Karpas-422 (cell line): Measurements from ENCODE around the gene XYLT1. TPM values are rescaled to one million over a fixed set of nuclear protein-coding genes. Genes with fewer than 3 reads are reported as not detected.
A peak's percentile ranks its signal among the peaks of the same experiment; 100 is the strongest.

Source experiments
- DNase-seq: peaks from one replicate; pipeline ENCODE4 v3.0.0-alpha.2; 2015
- H2AFZ ChIP-seq: fragments of 200-600 bp; sonication (generic); 2 replicates; pipeline ENCODE4 v1.6.1; 2014; ENCODE audit warnings: antibody characterized with exemption, low read length, mixed read lengths
- H3K27ac ChIP-seq: fragments of 200-600 bp; sonication (generic); 2 replicates; pipeline ENCODE4 v1.5.1; 2014; ENCODE audit warnings: mild to moderate bottlenecking, low read length, moderate library complexity
- H3K27me3 ChIP-seq: fragments of 200-600 bp; sonication (generic); 2 replicates; pipeline ENCODE4 v1.6.1; 2014; ENCODE audit warnings: low read length, mixed read lengths
- H3K36me3 ChIP-seq: fragments of 200-600 bp; sonication (generic); 2 replicates; pipeline ENCODE4 v1.6.1; 2014; ENCODE audit warnings: low read length, mixed read lengths; ENCODE audit not compliant: insufficient read depth
- H3K4me1 ChIP-seq: fragments of 200-600 bp; sonication (generic); 2 replicates; pipeline ENCODE4 v1.6.1; 2014; ENCODE audit warnings: mild to moderate bottlenecking, low read length, mixed read lengths
- H3K4me2 ChIP-seq: fragments of 200-600 bp; sonication (generic); 2 replicates; pipeline ENCODE4 v1.6.1; 2014; ENCODE audit warnings: low read length, low read depth, mild to moderate bottlenecking; ENCODE audit not compliant: poor library complexity, severe bottlenecking
- H3K4me3 ChIP-seq: fragments of 200-600 bp; sonication (generic); 2 replicates; pipeline ENCODE4 v1.5.1; 2014; ENCODE audit warnings: mild to moderate bottlenecking, antibody characterized with exemption, low read length, mixed read lengths
- H3K79me2 ChIP-seq: fragments of 200-600 bp; sonication (generic); 2 replicates; pipeline ENCODE4 v1.6.1; 2014; ENCODE audit warnings: mild to moderate bottlenecking, low read length, mixed read lengths
- H3K9ac ChIP-seq: fragments of 200-600 bp; sonication (generic); 2 replicates; pipeline ENCODE4 v1.6.0; 2014; ENCODE audit warnings: low read length
- H3K9me2 ChIP-seq: fragments of 200-600 bp; sonication (generic), shearing (Covaris generic); replicated peaks from 2 replicates; pipeline ENCODE4 v1.6.0; 2014; ENCODE audit warnings: mild to moderate bottlenecking, low read length, moderate library complexity; ENCODE audit not compliant: insufficient read depth
- H3K9me3 ChIP-seq: fragments of 300-700, 200-600 bp; sonication (generic); 2 replicates; pipeline ENCODE4 v1.6.1; 2014; ENCODE audit warnings: low read length, mixed read lengths
- H4K20me1 ChIP-seq: fragments of 200-600 bp; sonication (generic); 2 replicates; pipeline ENCODE4 v1.6.1; 2014; ENCODE audit warnings: mild to moderate bottlenecking, antibody characterized with exemption, low read length, low read depth; ENCODE audit not compliant: insufficient read depth
- total RNA-seq: library from RNA; depleted of rRNA; stranded (reverse); fragments of >200 nt; shearing (Covaris generic); gene quantifications from 2 replicates; pipeline ENCODE4 v1.2.3, GENCODE V29; 2014; ENCODE audit warnings: low replicate concordance

The XYLT1 gene
- total RNA-seq, 1 experiment from 2014 or later: 11.8 TPM

- no peak overlapping the region for H3K4me3 ChIP-seq
- no peak overlapping the region for H3K9ac ChIP-seq
- H4K20me1 ChIP-seq: 0 out of 2 replicates have a peak, but pooled peaks cover 3% of the 10 kb centered on the region
- H3K4me1 ChIP-seq: no peaks in the 10 kb centered on the region
- no peaks in the 10 kb centered on the region for H3K79me2 ChIP-seq
- no peaks in the 10 kb centered on the region for H3K9me3 ChIP-seq
- DNase-seq: no peak
- H3K9me2 ChIP-seq: no peaks in the 10 kb centered on the region
- no peak overlapping the region for H2AFZ ChIP-seq
- H3K4me2 ChIP-seq: no peak overlapping the region
- no peaks in the 10 kb centered on the region for H3K36me3 ChIP-seq
- no peak overlapping the region for H3K27ac ChIP-seq
- no peaks in the 10 kb centered on the region for H3K27me3 ChIP-seq
Measured at GRCh38 chr16:17076818-17077498, 393.8 kb downstream of the XYLT1 start.

- no peak overlapping the region for H3K27ac ChIP-seq
- H4K20me1 ChIP-seq: no peaks in the 10 kb centered on the region
- H3K9ac ChIP-seq: no peak overlapping the region
- no peak for DNase-seq
- no peaks in the 10 kb centered on the region for H3K9me2 ChIP-seq
- H3K79me2 ChIP-seq: no peaks in the 10 kb centered on the region
- H3K4me3 ChIP-seq: no peak overlapping the region
- H3K4me2 ChIP-seq: no peak overlapping the region
- no peaks in the 10 kb centered on the region for H3K36me3 ChIP-seq
- peaks cover under 1% of the 10 kb centered on the region for H3K4me1 ChIP-seq
- H3K9me3 ChIP-seq: no peaks in the 10 kb centered on the region
- H3K27me3 ChIP-seq: no peaks in the 10 kb centered on the region
- no peak overlapping the region for H2AFZ ChIP-seq
Measured at GRCh38 chr16:17076092-17076754, 394.5 kb downstream of the XYLT1 start.

- Histone ChIP-seq H3K9ac (no peak overlapping the region), H3K79me2 (no peaks in the 10 kb centered on the region), H3K4me1 (peaks cover 19% of the 10 kb centered on the region), H3K27me3 (no peaks in the 10 kb centered on the region), H3K9me2 (no peaks in the 10 kb centered on the region), H3K27ac (no peak overlapping the region), H3K9me3 (no peaks in the 10 kb centered on the region), H3K4me2 (no peak overlapping the region), H3K36me3 (no peaks in the 10 kb centered on the region), H3K4me3 (no peak overlapping the region), H2AFZ (no peak overlapping the region), H4K20me1 (no peaks in the 10 kb centered on the region)
- DNase-seq: no peak
Measured at GRCh38 chr16:17072104-17072503, 398.7 kb downstream of the XYLT1 start.

- Histone ChIP-seq H3K36me3 (no peaks in the 10 kb centered on the region), H2AFZ (0 out of 2 replicates have a peak overlapping the region, but pooled peaks have one; percentile 54), H4K20me1 (no peaks in the 10 kb centered on the region), H3K27ac (peak overlapping the region; percentile 51), H3K79me2 (no peaks in the 10 kb centered on the region), H3K4me1 (peaks cover 19% of the 10 kb centered on the region), H3K4me3 (peak overlapping the region; percentile 64), H3K4me2 (peak overlapping the region; percentile 92), H3K9ac (peak overlapping the region; percentile 50; the same call in 1 of the 2 replicates), H3K27me3 (no peaks in the 10 kb centered on the region), H3K9me3 (no peaks in the 10 kb centered on the region), H3K9me2 (no peaks in the 10 kb centered on the region)
- peak; percentile 94 for DNase-seq
Measured at GRCh38 chr16:17070882-17071592, 399.7 kb downstream of the XYLT1 start.

- H3K4me3 ChIP-seq: no peak overlapping the region
- no peak overlapping the region for H3K4me2 ChIP-seq
- no peak overlapping the region for H3K27ac ChIP-seq
- H3K36me3 ChIP-seq: no peaks in the 10 kb centered on the region
- H3K9me2 ChIP-seq: no peaks in the 10 kb centered on the region
- no peaks in the 10 kb centered on the region for H3K9me3 ChIP-seq
- no peak for DNase-seq
- no peaks in the 10 kb centered on the region for H3K27me3 ChIP-seq
- H2AFZ ChIP-seq: no peak overlapping the region
- no peaks in the 10 kb centered on the region for H4K20me1 ChIP-seq
- no peaks in the 10 kb centered on the region for H3K79me2 ChIP-seq
- peaks cover 19% of the 10 kb centered on the region for H3K4me1 ChIP-seq
- H3K9ac ChIP-seq: no peak overlapping the region
Measured at GRCh38 chr16:17069681-17070080, 401.1 kb downstream of the XYLT1 start.

GRCh38 chr16:17068524-17068923, 402.2 kb downstream of the XYLT1 start:
- H3K27ac ChIP-seq: no peak overlapping the region
- DNase-seq: no peak

GRCh38 chr16:17067882-17068281, 402.9 kb downstream of the XYLT1 start:
- Histone ChIP-seq H3K9ac (no peak overlapping the region), H3K4me1 (peaks cover 19% of the 10 kb centered on the region), H3K79me2 (no peaks in the 10 kb centered on the region), H3K36me3 (no peaks in the 10 kb centered on the region), H4K20me1 (no peaks in the 10 kb centered on the region), H3K4me2 (no peak overlapping the region), H3K4me3 (no peak overlapping the region), H3K27ac (no peak overlapping the region), H3K9me2 (no peaks in the 10 kb centered on the region), H3K9me3 (no peaks in the 10 kb centered on the region), H2AFZ (no peak overlapping the region), H3K27me3 (no peaks in the 10 kb centered on the region)
- no peak for DNase-seq

More at GRCh38 chr16:17068524-17068923, 402.2 kb downstream of the XYLT1 start:
- Histone ChIP-seq H3K36me3 (no peaks in the 10 kb centered on the region), H3K4me2 (no peak overlapping the region), H3K9me2 (no peaks in the 10 kb centered on the region), H3K4me1 (peaks cover 19% of the 10 kb centered on the region), H3K9me3 (no peaks in the 10 kb centered on the region), H2AFZ (no peak overlapping the region), H3K27me3 (no peaks in the 10 kb centered on the region), H3K4me3 (no peak overlapping the region), H3K79me2 (no peaks in the 10 kb centered on the region), H4K20me1 (no peaks in the 10 kb centered on the region), H3K9ac (no peak overlapping the region)
